Activated CD4-positive, alpha-beta T cell treated with anti-CD3 and anti-CD28 coated beads, Interleukin-2, amount 50 U/mL, for 16 hours (primary cell): ENCODE data around the gene ZG16.
"Not testable (repeated sequence)": the region's sequence is repeated elsewhere in the genome, so short reads cannot be mapped to it uniquely, and the experiment has no call there.

Experiments
- DNase-seq: peaks from one replicate; pipeline ENCODE4 v3.0.0-alpha.2; 2020

Gene ZG16

GRCh38 chr16:29753516-29753915 lies 24.5 kb upstream of the ZG16 start:
- no peak for DNase-seq

GRCh38 chr16:29756654-29757053 lies 21.4 kb upstream of the ZG16 start:
- DNase-seq = no peak

- DNase-seq = not testable (repeated sequence)
Measured at GRCh38 chr16:29757086-29757485, 21.0 kb upstream of the ZG16 start.

- DNase-seq = no peak
Measured at GRCh38 chr16:29757950-29758466, 20.0 kb upstream of the ZG16 start.

- DNase-seq = no peak
Measured at GRCh38 chr16:29760567-29761279, 17.3 kb upstream of the ZG16 start.

GRCh38 chr16:29761280-29761651 lies 16.8 kb upstream of the ZG16 start:
- not testable (repeated sequence) for DNase-seq

GRCh38 chr16:29761882-29762281 lies 16.2 kb upstream of the ZG16 start:
- DNase-seq = no peak

- DNase-seq = no peak
Measured at GRCh38 chr16:29763326-29763725, 14.7 kb upstream of the ZG16 start.

GRCh38 chr16:29765167-29766032 lies 12.7 kb upstream of the ZG16 start:
- no peak for DNase-seq

- no peak for DNase-seq
Measured at GRCh38 chr16:29766571-29766970, 11.5 kb upstream of the ZG16 start.

GRCh38 chr16:29767062-29767461 lies 11.0 kb upstream of the ZG16 start:
- no peak for DNase-seq

GRCh38 chr16:29769507-29769906 lies 8.5 kb upstream of the ZG16 start:
- no peak for DNase-seq

GRCh38 chr16:29770250-29770929 lies 7.7 kb upstream of the ZG16 start:
- no peak for DNase-seq

GRCh38 chr16:29772330-29772729 lies 5.7 kb upstream of the ZG16 start:
- DNase-seq = not testable (repeated sequence)

GRCh38 chr16:29774730-29775129 lies 3.3 kb upstream of the ZG16 start:
- DNase-seq = no peak

GRCh38 chr16:29775742-29776408 lies 2.2 kb upstream of the ZG16 start:
- no peak for DNase-seq

- DNase-seq = no peak
Measured at GRCh38 chr16:29779474-29779873, 1.4 kb downstream of the ZG16 start.

- not testable (repeated sequence) for DNase-seq
Measured at GRCh38 chr16:29783094-29783953, 5.3 kb downstream of the ZG16 start.

- DNase-seq = peak; percentile 51
Measured at GRCh38 chr16:29784157-29784556, 6.1 kb downstream of the ZG16 start.

- DNase-seq = peak; percentile 76
Measured at GRCh38 chr16:29784901-29785500, 6.9 kb downstream of the ZG16 start.

GRCh38 chr16:29787155-29787554 lies 9.1 kb downstream of the ZG16 start:
- not testable (repeated sequence) for DNase-seq
